ENCODE data around the gene CCDC167. TPM values are rescaled to one million over a fixed set of nuclear protein-coding genes. Genes with fewer than 3 reads are reported as not detected.

CCDC167 gene
- total RNA-seq, 1 donor from 2014 or later: 28.4 TPM

GRCh38 chr6:37513576-37513975 lies 13.9 kb upstream of the CCDC167 start:
- Histone ChIP-seq H3K36me3 (no peaks in the 10 kb centered on the region), H3K27me3 (no peaks in the 10 kb centered on the region), H3K4me1 (no peaks in the 10 kb centered on the region), H3K4me3 (no peak overlapping the region), H3K9me3 (no peaks in the 10 kb centered on the region), H3K27ac (no peak overlapping the region)
- no peak for DNase-seq (ENCODE audit: low spot score in 2 of 2)
- intact Hi-C loops (cut with DNase I): no loop called here
- no peak for TF ChIP-seq CTCF (IDR thresholded peaks at IDR 0.05)

GRCh38 chr6:37513155-37513554 lies 13.5 kb upstream of the CCDC167 start:
- no peaks in the 10 kb centered on the region for H3K27me3 ChIP-seq
- H3K36me3 ChIP-seq: no peaks in the 10 kb centered on the region
- intact Hi-C loops (cut with DNase I): no loop called here
- H3K4me3 ChIP-seq: no peak overlapping the region
- TF ChIP-seq CTCF (IDR thresholded peaks at IDR 0.05): no peak
- H3K9me3 ChIP-seq: no peaks in the 10 kb centered on the region
- DNase-seq (ENCODE audit: low spot score in 2 of 2): no peak
- H3K4me1 ChIP-seq: no peaks in the 10 kb centered on the region
- H3K27ac ChIP-seq: no peak overlapping the region

- intact Hi-C loops (cut with DNase I): no loop called here
Measured at GRCh38 chr6:37512400-37513011, 12.8 kb upstream of the CCDC167 start.

GRCh38 chr6:37511910-37512399 lies 12.3 kb upstream of the CCDC167 start:
- TF ChIP-seq CTCF (IDR thresholded peaks at IDR 0.05): no peak
- no peaks in the 10 kb centered on the region for H3K4me1 ChIP-seq
- H3K27ac ChIP-seq: no peak overlapping the region
- intact Hi-C loops (cut with DNase I): no loop called here
- no peaks in the 10 kb centered on the region for H3K36me3 ChIP-seq
- DNase-seq (ENCODE audit: low spot score in 2 of 2): no peak
- H3K27me3 ChIP-seq: no peaks in the 10 kb centered on the region
- H3K4me3 ChIP-seq: no peak overlapping the region
- H3K9me3 ChIP-seq: no peaks in the 10 kb centered on the region

More at GRCh38 chr6:37512400-37513011, 12.8 kb upstream of the CCDC167 start:
- no peak overlapping the region for H3K4me3 ChIP-seq
- DNase-seq (ENCODE audit: low spot score in 2 of 2): no peak
- no peak overlapping the region for H3K27ac ChIP-seq
- no peaks in the 10 kb centered on the region for H3K27me3 ChIP-seq
- TF ChIP-seq CTCF (IDR thresholded peaks at IDR 0.05): no peak
- H3K9me3 ChIP-seq: no peaks in the 10 kb centered on the region
- H3K36me3 ChIP-seq: no peaks in the 10 kb centered on the region
- no peaks in the 10 kb centered on the region for H3K4me1 ChIP-seq

GRCh38 chr6:37511201-37511600 lies 11.5 kb upstream of the CCDC167 start:
- H3K27me3 ChIP-seq: no peaks in the 10 kb centered on the region
- H3K4me3 ChIP-seq: no peak overlapping the region
- no peaks in the 10 kb centered on the region for H3K4me1 ChIP-seq
- intact Hi-C loops (cut with DNase I): no loop called here
- H3K36me3 ChIP-seq: no peaks in the 10 kb centered on the region
- TF ChIP-seq CTCF (IDR thresholded peaks at IDR 0.05): no peak
- no peaks in the 10 kb centered on the region for H3K9me3 ChIP-seq
- H3K27ac ChIP-seq: no peak overlapping the region
- no peak for DNase-seq (ENCODE audit: low spot score in 2 of 2)
